ENCODE results near the gene OSBPL3.

GRCh38 chr7:24981171-24981951, 1.4 kb upstream of the OSBPL3 start:
- TF ChIP-seq CTCF (conservative IDR thresholded peaks at IDR 0.05 in 1 of 2, IDR thresholded peaks at IDR 0.05 in 1 of 2; ENCODE audit: extremely low read depth in 1 of 2, insufficient read depth in 1 of 2, low read depth in 1 of 2, low read length in 2 of 2) (peak in 1 of 2 donors; percentile 17), EZH2 (IDR thresholded peaks at IDR 0.05; ENCODE audit: borderline replicate concordance, low read length) (no peak)

Measured in mammary epithelial cell (primary cell).